Measurements from ENCODE around the gene KCNE4. TPM values are rescaled to one million over a fixed set of nuclear protein-coding genes. Genes with fewer than 3 reads are reported as not detected.

KCNE4 gene
- total RNA-seq, 1 donor = not detected

- DNase-seq (ENCODE audit: low read depth in 2 of 3, low spot score in 2 of 3) = no peak
Observed at GRCh38 chr2:223083402-223084070, 31.5 kb downstream of the KCNE4 start.

- DNase-seq (ENCODE audit: low read depth in 2 of 3, low spot score in 2 of 3) = no peak
Observed at GRCh38 chr2:223084873-223085272, 32.9 kb downstream of the KCNE4 start.

GRCh38 chr2:223086370-223086981 is 34.5 kb downstream of the KCNE4 start:
- DNase-seq (ENCODE audit: low read depth in 2 of 3, low spot score in 2 of 3) = no peak

GRCh38 chr2:223087466-223087865 is 35.5 kb downstream of the KCNE4 start:
- DNase-seq (ENCODE audit: low read depth in 2 of 3, low spot score in 2 of 3) = no peak

- DNase-seq (ENCODE audit: low read depth in 2 of 3, low spot score in 2 of 3) = no peak
Observed at GRCh38 chr2:223088866-223089265, 36.9 kb downstream of the KCNE4 start.

GRCh38 chr2:223090039-223090438 is 38.0 kb downstream of the KCNE4 start:
- DNase-seq (ENCODE audit: low read depth in 2 of 3, low spot score in 2 of 3) = no peak

GRCh38 chr2:223090540-223091235 is 38.7 kb downstream of the KCNE4 start:
- DNase-seq (ENCODE audit: low read depth in 2 of 3, low spot score in 2 of 3) = no peak

GRCh38 chr2:223092667-223093066 is 40.7 kb downstream of the KCNE4 start:
- no peak for DNase-seq (ENCODE audit: low read depth in 2 of 3, low spot score in 2 of 3)

- no peak for DNase-seq (ENCODE audit: low read depth in 2 of 3, low spot score in 2 of 3)
Observed at GRCh38 chr2:223093436-223094241, 41.6 kb downstream of the KCNE4 start.

GRCh38 chr2:223095207-223095606 is 43.2 kb downstream of the KCNE4 start:
- DNase-seq (ENCODE audit: low read depth in 2 of 3, low spot score in 2 of 3) = no peak

GRCh38 chr2:223096235-223096970 is 44.4 kb downstream of the KCNE4 start:
- DNase-seq (ENCODE audit: low read depth in 2 of 3, low spot score in 2 of 3) = no peak

- no peak for DNase-seq (ENCODE audit: low read depth in 2 of 3, low spot score in 2 of 3)
Observed at GRCh38 chr2:223097888-223098383, 45.9 kb downstream of the KCNE4 start.

- no peak for DNase-seq (ENCODE audit: low read depth in 2 of 3, low spot score in 2 of 3)
Observed at GRCh38 chr2:223099561-223099960, 47.6 kb downstream of the KCNE4 start.

GRCh38 chr2:223100061-223100511 is 48.1 kb downstream of the KCNE4 start:
- DNase-seq (ENCODE audit: low read depth in 2 of 3, low spot score in 2 of 3) = no peak

GRCh38 chr2:223101340-223102039 is 49.5 kb downstream of the KCNE4 start:
- DNase-seq (ENCODE audit: low read depth in 2 of 3, low spot score in 2 of 3) = peak in 2 of 3 donors; percentile 3 to 8

GRCh38 chr2:223102040-223102400 is 50.0 kb downstream of the KCNE4 start:
- no peak for DNase-seq (ENCODE audit: low read depth in 2 of 3, low spot score in 2 of 3)

- DNase-seq (ENCODE audit: low read depth in 2 of 3, low spot score in 2 of 3) = no peak
Observed at GRCh38 chr2:223102450-223102849, 50.5 kb downstream of the KCNE4 start.

- no peak for DNase-seq (ENCODE audit: low read depth in 2 of 3, low spot score in 2 of 3)
Observed at GRCh38 chr2:223104336-223105132, 52.5 kb downstream of the KCNE4 start.
